NCI-H1105 (cell line): Measurements from ENCODE around the gene EPHA7.

Source experiments
- DNase-seq: peaks from one replicate; lab custom pipeline; 2025; lab: John Stamatoyannopoulos, UW

Gene EPHA7

DNA sequence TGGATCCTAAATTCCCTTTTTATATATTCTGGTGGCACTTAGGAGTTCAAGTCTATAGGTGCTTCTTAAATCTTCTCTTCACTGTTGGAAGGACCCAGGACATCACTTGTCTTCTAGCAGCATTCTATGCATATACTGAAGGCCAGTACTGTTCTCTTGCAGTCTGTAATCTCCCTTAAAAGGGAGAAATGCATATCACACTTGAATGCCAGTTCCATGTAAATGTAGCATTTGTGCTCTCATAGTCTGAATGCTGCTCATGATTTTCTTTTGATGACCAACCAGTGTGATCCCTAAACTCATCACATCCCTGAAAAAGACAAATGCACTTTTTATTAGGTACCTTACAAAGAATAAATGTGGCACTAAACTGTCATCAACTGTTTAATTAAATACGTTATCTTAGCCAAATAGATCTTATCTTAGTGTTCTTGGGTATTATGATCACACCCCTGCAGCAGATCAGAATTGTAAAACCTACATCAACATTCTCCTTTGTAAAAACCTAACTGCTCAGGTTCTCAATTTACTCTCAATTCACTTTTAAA is 176.1 kb downstream of the EPHA7 start:
- no peak for DNase-seq

DNA sequence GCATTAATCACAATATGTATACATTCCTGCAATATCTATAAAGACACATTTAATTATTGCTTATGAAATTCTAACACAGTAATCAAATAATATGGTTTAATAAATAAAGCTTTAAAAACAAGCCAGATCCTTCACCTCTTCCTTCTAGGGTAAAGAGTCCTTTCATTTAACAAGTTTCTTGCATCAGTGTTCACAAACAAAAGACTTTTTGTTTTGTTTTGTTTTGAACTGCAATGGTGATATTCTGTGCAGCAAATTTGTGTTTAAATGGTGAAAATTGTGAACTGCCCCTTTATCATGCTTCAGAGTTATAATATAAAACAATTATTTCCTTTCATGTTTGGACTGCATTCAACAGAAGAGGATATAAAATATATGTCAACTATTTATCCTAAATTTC is 177.3 kb downstream of the EPHA7 start:
- no peak for DNase-seq

DNA sequence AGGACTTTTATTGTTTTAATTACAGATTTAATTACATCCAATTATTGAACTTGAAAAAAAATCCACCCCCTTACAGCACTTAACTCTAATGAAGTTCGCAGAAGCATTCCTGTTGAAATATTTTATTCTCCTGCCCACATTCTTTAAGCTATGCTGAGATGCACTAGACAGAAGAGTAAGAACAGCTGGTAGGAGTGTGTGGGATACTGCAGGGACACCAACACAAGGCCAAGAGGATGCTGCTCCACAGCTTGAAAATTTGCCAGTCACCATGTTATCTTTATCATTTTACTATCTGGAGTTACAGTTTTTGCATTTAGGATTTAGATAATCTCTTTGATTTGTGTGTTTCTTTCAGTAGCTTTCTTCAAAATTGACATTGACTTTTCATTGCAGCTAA is 180.7 kb downstream of the EPHA7 start:
- no peak for DNase-seq

DNA sequence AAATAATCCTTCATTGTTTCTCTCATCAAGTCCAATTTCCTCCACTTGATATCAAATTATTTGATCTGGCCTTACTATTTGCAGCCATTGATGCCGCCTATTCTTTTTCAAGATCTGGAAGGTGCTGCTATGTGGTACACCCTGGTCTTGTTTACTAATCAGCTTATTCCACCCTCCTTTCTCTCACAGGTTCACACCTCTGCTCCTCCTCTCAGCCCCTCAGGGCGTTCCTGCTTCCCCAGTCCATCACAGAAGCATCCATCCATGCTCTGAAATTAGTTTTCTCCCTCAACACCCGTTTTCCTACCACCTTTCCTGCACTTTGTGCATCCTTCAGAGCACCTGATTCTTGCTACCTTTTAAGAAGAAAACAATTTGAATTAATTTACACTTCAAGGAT is 183.6 kb downstream of the EPHA7 start:
- no peak for DNase-seq

DNA sequence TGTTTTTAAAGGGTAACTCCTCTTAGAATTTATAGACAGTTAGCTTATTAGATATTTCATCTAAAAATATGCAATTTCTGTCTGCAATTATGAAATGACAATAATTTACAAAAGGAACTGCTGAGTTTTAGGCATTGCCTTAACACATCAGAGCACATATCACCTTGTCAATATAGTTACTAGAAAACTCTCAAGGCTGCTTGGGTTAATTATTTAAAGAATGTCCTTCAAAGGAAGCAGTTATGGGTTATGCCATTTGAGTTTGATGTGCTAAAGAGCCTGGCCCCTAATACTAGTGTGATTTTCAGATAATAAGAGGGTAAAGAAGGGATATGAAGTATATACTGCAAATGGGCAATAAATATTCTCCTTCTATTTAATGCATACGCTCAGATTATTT is 192.5 kb downstream of the EPHA7 start:
- DNase-seq, result no peak

DNA sequence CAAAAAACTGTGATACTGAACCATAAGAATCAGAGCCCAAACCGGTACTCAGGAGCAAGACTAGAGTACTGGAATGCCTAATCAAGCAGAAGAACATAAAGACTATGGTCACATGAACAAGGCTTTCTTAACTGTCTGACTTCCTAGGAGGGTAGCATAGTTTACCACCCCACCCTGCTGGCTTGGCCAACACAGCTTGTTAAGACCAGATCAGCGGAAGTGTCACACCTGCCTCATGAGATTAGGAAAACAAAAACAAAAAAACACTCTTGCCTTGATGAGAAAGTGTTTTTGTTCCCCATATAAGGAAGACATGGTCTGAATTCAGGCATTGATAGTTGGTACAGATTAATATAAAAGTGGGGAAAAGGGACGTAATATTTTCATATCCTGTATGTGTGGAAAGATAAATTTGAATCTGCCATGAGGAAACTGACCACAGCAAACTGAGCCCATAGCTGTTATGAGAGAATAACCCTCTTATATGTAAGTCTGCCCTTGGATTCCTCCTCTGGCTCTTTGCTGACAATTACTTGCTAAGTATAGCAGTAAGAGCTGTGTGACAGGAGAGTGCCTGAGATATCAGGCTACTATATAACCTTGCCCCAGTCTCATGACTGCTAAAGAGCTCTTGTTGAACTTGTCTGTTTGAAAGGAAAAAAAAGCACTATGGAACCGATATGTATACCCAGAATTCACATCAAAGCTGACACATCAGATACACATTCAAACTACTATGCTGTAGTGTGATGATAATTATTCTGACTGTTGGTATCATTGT is 197.1 kb downstream of the EPHA7 start:
- DNase-seq, result no peak

DNA sequence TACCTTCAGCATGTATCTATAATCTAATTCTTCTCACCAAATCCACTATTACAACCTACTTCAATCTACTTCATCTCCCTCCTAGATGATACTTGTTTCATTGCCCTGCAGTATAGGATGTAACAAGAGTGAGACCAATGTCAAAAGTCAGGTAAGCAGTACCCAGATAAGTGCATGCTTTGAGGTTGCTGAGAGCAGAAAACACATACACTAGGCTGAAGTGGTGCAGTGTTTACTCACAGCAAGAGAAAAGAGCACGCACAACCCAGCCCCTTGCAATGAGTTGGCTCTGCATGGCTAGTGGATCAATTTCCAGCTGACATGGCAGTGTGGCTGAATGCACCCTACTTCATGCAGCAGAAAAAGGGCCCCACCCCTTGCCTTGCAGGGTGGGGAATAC is 199.9 kb downstream of the EPHA7 start:
- no peak for DNase-seq

DNA sequence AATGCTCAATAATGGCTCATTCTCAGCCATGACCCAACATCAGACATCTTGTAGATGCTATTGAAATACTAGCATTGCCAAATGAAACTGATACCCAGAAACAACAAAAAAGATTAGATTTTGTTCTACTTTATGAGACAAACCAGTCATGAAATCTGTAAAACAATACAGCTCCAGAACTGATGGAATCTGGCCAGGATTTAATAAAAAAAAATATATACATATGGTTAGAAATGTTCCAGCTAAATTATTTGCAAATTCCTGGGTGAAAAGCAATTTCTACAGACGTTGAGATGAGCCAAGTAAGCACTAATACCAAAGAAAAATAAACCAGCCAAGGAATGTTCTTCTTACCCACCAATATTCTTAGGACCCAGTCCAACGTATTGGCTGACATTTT is 201.3 kb downstream of the EPHA7 start:
- DNase-seq, result no peak

DNA sequence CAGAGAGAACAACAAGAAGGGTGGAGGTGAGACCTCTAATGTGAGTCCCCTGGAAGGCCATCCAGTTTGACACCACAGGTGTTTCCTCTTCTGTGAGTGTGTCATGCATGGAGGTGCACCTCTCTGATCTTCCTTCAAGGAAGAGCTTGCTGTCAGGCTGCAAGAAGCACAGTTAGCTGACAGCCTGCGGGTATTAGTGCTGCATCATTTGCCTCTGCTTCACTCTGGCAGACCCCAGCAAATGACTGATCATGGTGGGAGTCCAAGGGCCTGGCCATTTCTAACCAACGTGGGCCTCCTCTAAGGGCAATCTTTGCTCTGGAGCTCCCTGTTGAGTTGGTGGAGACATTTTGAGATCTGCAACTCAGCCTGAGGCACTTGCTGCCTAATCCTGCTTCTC is 206.3 kb downstream of the EPHA7 start:
- DNase-seq, result no peak

DNA sequence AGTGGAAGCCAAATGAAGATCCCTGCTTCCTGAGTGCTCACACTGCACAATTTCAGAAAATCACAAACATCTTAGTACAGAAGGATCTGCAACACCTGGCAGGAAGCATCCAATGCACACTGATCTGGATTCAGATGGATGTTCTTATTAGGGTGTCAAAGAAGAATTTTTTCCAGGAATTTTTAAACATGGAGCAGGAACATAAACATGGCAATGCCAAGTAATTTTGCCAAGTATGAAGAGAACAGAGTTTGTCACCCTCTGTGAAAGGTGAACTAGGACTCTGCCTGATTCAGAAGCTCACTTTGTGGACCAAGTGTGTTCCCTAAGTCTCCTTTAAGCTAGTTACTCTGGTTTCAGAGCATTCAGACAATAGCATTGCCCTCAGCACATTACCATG is 208.5 kb downstream of the EPHA7 start:
- DNase-seq, result no peak

DNA sequence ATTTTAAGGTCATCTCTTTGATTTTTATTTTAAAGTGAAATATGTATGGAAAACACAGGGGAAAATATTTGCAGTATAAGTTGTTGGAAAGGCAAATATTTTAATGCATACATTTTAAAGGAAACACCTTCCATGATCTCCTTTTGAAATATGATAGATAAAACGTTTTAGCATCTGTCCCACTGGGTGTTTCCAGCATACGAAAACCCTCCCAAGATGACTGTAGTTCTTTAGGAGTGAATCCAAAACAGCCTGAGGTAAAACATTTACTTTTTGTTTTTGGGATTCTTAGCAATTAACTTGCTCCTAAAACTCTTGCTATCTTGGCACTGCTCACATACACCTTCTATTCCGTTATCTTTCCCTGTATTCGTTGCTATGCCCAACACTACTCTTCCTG is 210.0 kb downstream of the EPHA7 start:
- no peak for DNase-seq

DNA sequence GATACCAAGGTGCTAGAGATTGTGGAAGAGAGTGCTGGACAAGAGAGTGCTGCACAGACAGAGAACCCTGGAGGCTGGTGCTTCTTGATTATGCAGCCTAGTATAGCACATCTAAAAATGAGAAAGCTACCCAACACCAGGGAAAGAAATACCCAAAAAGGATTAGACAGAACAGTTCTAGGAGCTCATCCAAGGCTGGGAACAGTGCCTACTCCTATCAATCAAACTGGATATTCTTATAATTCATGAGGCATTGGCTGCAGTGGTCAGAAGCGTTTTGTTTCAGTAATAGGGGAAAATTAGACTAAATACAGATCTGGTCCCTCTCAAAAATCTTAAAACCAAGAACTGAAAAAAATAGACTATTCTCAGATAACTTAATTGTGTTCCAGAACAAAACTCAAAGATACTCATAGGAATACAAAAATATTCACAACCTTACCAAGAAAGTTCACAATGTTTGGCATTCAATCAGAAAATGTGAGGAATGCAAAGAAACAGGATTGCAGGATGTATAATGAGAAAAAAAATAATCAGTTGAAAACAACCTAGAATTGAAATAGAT is 222.9 kb downstream of the EPHA7 start:
- no peak for DNase-seq

DNA sequence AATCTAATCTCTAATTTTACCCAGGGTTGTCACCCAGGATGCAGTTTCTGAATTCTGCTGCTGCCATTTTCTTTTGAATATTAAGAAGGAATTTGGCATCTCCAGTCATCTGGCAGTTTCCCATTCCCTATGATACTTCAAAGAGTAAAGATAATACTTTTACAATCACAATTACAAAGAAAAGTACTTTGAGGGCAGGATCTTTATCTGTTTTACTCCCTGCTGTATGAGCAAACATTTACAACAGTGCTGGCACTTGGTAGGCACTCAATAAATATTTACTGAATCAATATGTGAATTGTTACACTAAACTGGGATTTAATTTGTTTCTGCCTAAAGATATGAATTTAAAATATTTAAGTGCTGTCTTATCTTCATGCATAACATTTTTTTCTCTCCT is 224.9 kb downstream of the EPHA7 start:
- no peak for DNase-seq

DNA sequence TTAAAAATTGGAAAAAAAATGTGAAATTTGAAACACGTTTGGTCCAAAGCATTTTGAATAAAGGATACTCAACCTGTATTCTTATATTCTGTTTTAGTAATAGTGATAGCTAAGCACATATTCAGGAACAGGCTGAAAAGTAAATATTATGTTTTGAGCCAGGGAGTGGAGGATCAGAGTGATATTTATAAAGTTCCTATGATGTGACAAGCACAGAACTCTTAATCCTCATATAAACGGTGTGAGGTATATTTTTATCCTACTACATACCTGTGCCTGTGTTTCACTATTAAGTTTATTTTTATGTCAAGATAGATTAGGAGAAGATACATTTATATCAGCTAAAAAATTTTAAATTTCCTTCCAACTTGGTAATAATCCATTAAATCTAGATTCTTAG is 225.5 kb downstream of the EPHA7 start:
- DNase-seq, result no peak
